Tibial nerve (tissue), 4 donors: ENCODE results near the gene CIAO2B. TPM values are rescaled to one million over a fixed set of nuclear protein-coding genes. Genes with fewer than 3 reads are reported as not detected.

ENCODE experiments used
- DNase-seq, 2 donors: peaks; one replicate each; pipeline ENCODE4 v3.0.0-alpha.2; 2019; ENCODE audit warnings: low spot score in 2 of 2
- H3K27ac ChIP-seq, 4 donors: fragments of 200-600 bp; sonication (generic) in 3 of 4; one replicate each; pipeline ENCODE4 v1.5.1; 2017 to 2019; ENCODE audit warnings: mild to moderate bottlenecking in 1 of 4
- H3K27me3 ChIP-seq, 2 donors: fragments of 200-600 bp; sonication (generic) in 1 of 2; one replicate each; pipeline versions ENCODE4 v1.5.1 to v1.6.0; 2017 to 2019
- H3K36me3 ChIP-seq, 3 donors: fragments of 200-600 bp; sonication (generic); one replicate each; pipeline ENCODE4 v1.5.1; 2018 to 2019
- H3K4me1 ChIP-seq, 4 donors: fragments of 200-600 bp; sonication (generic) in 3 of 4; one replicate each; pipeline ENCODE4 v1.5.1; 2017 to 2019
- H3K4me3 ChIP-seq, 4 donors: fragments of 200-600 bp; sonication (generic) in 3 of 4; one replicate each; pipeline ENCODE4 v1.5.1; 2017 to 2019; ENCODE audit warnings: mild to moderate bottlenecking in 1 of 4, moderate library complexity in 1 of 4
- H3K9me3 ChIP-seq, 4 donors: fragments of 200-600 bp; sonication (generic) in 3 of 4; one replicate each; pipeline ENCODE4 v1.5.1; 2017 to 2019
- EP300 ChIP-seq, 2 donors: sonication (generic); formaldehyde crosslinking; IDR thresholded peaks; one replicate each; pipeline ENCODE4 v1.6.1; 2017; ENCODE audit warnings: antibody characterized with exemption in 2 of 2, mild to moderate bottlenecking in 1 of 2
- POLR2A ChIP-seq, 2 donors: fragments of 450-650 bp; IDR thresholded peaks; one replicate each; pipeline ENCODE4 v1.6.1; 2017; ENCODE audit warnings: antibody characterized with exemption in 2 of 2, mild to moderate bottlenecking in 2 of 2, moderate library complexity in 2 of 2
- WGBS, 2 donors: methylation state at CpG; one replicate each; pipeline ENCODE4 v1.1.5; 2018; 5-methylcytosine and 5-hydroxymethylcytosine counted together
- total RNA-seq, 4 donors: library from RNA; depleted of rRNA; stranded (reverse); fragments of >200 nt; gene quantifications; one replicate each; pipeline ENCODE4 v1.1.0, GENCODE V29; 2016
- TF ChIP-seq, protein P1 (sequence below), 5 experiments: fragments of 200-600 bp in 3 of 5; fragments of 450-650 bp in 2 of 5; sonication (generic) in 3 of 5; IDR thresholded peaks; one replicate each; pipeline ENCODE4 v1.5.1; 2016 to 2019; ENCODE audit warnings: antibody characterized with exemption in 5 of 5, mild to moderate bottlenecking in 3 of 5, moderate library complexity in 2 of 5

The CIAO2B gene
- total RNA-seq, 4 donors from 2014 or later: 57.1 to 111 (median 89.9) TPM

DNA sequence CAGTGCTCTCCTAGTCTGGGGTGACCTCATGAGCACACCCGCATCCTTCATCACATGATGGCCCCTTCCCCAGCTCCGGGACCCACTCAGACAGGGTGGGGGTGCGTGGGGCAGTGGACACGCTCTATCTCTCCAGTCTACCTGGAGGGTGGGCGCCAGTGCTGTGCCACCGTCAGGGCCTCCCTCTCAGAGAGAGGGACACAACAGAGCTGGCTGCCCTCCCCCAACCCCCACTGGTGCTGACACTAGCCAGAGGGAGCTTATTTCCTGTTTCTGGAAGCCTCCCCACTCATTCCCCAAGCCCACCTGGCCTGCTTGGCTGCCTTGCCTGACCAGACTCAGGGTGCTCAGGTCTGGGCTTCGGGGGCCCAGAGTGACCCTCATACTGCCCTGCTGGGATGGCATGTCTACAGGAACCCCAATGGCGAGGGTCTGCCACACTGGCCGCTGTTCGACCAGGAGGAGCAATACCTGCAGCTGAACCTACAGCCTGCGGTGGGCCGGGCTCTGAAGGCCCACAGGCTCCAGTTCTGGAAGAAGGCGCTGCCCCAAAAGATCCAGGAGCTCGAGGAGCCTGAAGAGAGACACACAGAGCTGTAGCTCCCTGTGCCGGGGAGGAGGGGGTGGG is 9.3 kb upstream of the CIAO2B start:
- Histone ChIP-seq H3K36me3 (peaks cover 0 to 55% (median 24%) of the 10 kb centered on the region in 3 donors), H3K27ac (no peak overlapping the region), H3K4me3 (no peak overlapping the region), H3K27me3 (no peaks in the 10 kb centered on the region), H3K4me1 (peaks cover 0 to 13% (median 4%) of the 10 kb centered on the region in 4 donors), H3K9me3 (no peaks in the 10 kb centered on the region)
- no peak for DNase-seq
- TF ChIP-seq EP300 (IDR thresholded peaks at IDR 0.05) (no peak), POLR2A (IDR thresholded peaks at IDR 0.05) (no peak)
- 79 to 89% methylated on average over 3 to 15 of the region's 15 CpGs for WGBS, 2 donors

GRCh38 chr16:66942981-66943380 is 8.8 kb upstream of the CIAO2B start:
- peaks cover 0 to 61% (median 24%) of the 10 kb centered on the region in 3 donors for H3K36me3 ChIP-seq
- no peak for DNase-seq
- no peak overlapping the region for H3K4me3 ChIP-seq
- peaks cover 0 to 14% (median 0%) of the 10 kb centered on the region in 4 donors for H3K4me1 ChIP-seq
- 92 to 95% methylated on average over 5 of the region's 5 CpGs for WGBS, 2 donors
- H3K27me3 ChIP-seq: no peaks in the 10 kb centered on the region
- H3K9me3 ChIP-seq: no peaks in the 10 kb centered on the region
- TF ChIP-seq, protein P1, sequence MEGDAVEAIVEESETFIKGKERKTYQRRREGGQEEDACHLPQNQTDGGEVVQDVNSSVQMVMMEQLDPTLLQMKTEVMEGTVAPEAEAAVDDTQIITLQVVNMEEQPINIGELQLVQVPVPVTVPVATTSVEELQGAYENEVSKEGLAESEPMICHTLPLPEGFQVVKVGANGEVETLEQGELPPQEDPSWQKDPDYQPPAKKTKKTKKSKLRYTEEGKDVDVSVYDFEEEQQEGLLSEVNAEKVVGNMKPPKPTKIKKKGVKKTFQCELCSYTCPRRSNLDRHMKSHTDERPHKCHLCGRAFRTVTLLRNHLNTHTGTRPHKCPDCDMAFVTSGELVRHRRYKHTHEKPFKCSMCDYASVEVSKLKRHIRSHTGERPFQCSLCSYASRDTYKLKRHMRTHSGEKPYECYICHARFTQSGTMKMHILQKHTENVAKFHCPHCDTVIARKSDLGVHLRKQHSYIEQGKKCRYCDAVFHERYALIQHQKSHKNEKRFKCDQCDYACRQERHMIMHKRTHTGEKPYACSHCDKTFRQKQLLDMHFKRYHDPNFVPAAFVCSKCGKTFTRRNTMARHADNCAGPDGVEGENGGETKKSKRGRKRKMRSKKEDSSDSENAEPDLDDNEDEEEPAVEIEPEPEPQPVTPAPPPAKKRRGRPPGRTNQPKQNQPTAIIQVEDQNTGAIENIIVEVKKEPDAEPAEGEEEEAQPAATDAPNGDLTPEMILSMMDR (IDR thresholded peaks at IDR 0.05): no peak
- TF ChIP-seq POLR2A (IDR thresholded peaks at IDR 0.05) (no peak), EP300 (IDR thresholded peaks at IDR 0.05) (no peak)
- no peak overlapping the region for H3K27ac ChIP-seq

GRCh38 chr16:66940236-66940635 is 6.0 kb upstream of the CIAO2B start:
- Histone ChIP-seq H3K27me3 (no peaks in the 10 kb centered on the region), H3K27ac (no peak overlapping the region), H3K36me3 (peaks cover 0 to 71% (median 24%) of the 10 kb centered on the region in 3 donors), H3K4me1 (peaks cover 0 to 34% (median 18%) of the 10 kb centered on the region in 4 donors), H3K4me3 (no peak overlapping the region), H3K9me3 (no peaks in the 10 kb centered on the region)
- WGBS, 2 donors: 94% methylated on average over 9 to 15 of the region's 16 CpGs
- DNase-seq: no peak
- TF ChIP-seq POLR2A (IDR thresholded peaks at IDR 0.05) (no peak), EP300 (IDR thresholded peaks at IDR 0.05) (no peak)
- TF ChIP-seq, protein P1 (IDR thresholded peaks at IDR 0.05): no peak

GRCh38 chr16:66939366-66939765 is 5.2 kb upstream of the CIAO2B start:
- H3K27ac ChIP-seq: no peak overlapping the region
- peaks cover 0 to 37% (median 20%) of the 10 kb centered on the region in 4 donors for H3K4me1 ChIP-seq
- TF ChIP-seq, protein P1 (IDR thresholded peaks at IDR 0.05): no peak
- TF ChIP-seq POLR2A (IDR thresholded peaks at IDR 0.05): no peak
- TF ChIP-seq EP300 (IDR thresholded peaks at IDR 0.05): no peak
- no peaks in the 10 kb centered on the region for H3K9me3 ChIP-seq
- DNase-seq: no peak
- H3K27me3 ChIP-seq: no peaks in the 10 kb centered on the region
- peaks cover 0 to 71% (median 24%) of the 10 kb centered on the region in 3 donors for H3K36me3 ChIP-seq
- no peak overlapping the region for H3K4me3 ChIP-seq

DNA sequence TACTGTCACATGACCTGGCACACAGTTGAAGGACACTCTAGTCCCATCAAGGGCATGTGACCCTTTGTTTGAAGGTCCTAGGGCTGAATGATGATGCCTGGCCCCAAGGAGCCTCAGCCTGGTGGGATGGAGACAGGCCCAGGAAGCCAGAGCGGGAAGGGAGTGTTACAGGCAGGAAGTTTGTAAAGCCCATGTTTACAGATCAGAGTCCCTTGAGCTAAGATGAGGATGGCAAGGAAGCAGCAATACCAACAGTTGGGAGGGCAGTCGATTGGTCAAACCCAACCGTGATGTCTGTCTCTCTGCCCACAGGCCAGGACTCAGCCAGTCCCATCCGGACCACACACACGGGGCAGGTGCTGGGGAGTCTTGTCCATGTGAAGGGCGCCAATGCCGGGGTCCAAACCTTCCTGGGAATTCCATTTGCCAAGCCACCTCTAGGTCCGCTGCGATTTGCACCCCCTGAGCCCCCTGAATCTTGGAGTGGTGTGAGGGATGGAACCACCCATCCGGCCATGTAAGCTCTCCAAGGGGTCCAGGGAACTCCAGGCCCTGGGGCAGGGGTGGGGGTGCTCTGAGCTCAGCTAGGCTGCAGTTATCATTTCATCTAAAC is 3.6 kb upstream of the CIAO2B start:
- H3K27ac ChIP-seq: no peak overlapping the region
- H3K9me3 ChIP-seq: no peaks in the 10 kb centered on the region
- H3K27me3 ChIP-seq: no peaks in the 10 kb centered on the region
- no peak for DNase-seq
- TF ChIP-seq POLR2A (IDR thresholded peaks at IDR 0.05): no peak
- TF ChIP-seq EP300 (IDR thresholded peaks at IDR 0.05): no peak
- TF ChIP-seq, protein P1 (IDR thresholded peaks at IDR 0.05): no peak
- H3K4me3 ChIP-seq: no peak overlapping the region
- H3K36me3 ChIP-seq: peaks cover 0 to 58% (median 24%) of the 10 kb centered on the region in 3 donors
- WGBS, 2 donors: 84 to 86% methylated on average over 10 of the region's 10 CpGs
- peaks cover 5 to 46% (median 27%) of the 10 kb centered on the region in 4 donors for H3K4me1 ChIP-seq
